Stimulated activated effector memory CD8-positive, alpha-beta T cell treated with anti-CD3 and anti-CD28 coated beads, Interleukin-12 subunit alpha, Interleukin-12 subunit beta, amount 100 ng/mL, for 72 hours (primary cell): ENCODE results near the gene CST1.
"Not testable (repeated sequence)": the region's sequence is repeated elsewhere in the genome, so short reads cannot be mapped to it uniquely, and the experiment has no call there.

Experiments
- ATAC-seq: fragments of 150-1000 bp; cut with Tn5 transposase; 2 replicates; pipeline ENCODE4 v1.10.0; 2021
- DNase-seq, 2 donors: peaks; one replicate each; pipeline ENCODE4 v3.0.0; 2021 to 2022; ENCODE audit warnings: low spot score in 2 of 2
- H3K27ac Mint-ChIP-seq: one replicate; pipeline ENCODE4 v1.8.0; 2022; ENCODE audit warnings: mild to moderate bottlenecking, mixed read lengths
- H3K36me3 Mint-ChIP-seq: one replicate; pipeline ENCODE4 v1.8.0; 2022; ENCODE audit warnings: mild to moderate bottlenecking, mixed read lengths
- H3K4me1 Mint-ChIP-seq: one replicate; pipeline ENCODE4 v1.8.0; 2022; ENCODE audit warnings: mixed read lengths
- H3K4me3 Mint-ChIP-seq: one replicate; pipeline ENCODE4 v1.8.0; 2022; ENCODE audit warnings: mild to moderate bottlenecking, mixed read lengths
- H3K9me3 Mint-ChIP-seq: one replicate; pipeline ENCODE4 v1.8.0; 2022; ENCODE audit warnings: mixed read lengths

Gene CST1

GRCh38 chr20:23746321-23746720, 4.4 kb downstream of the CST1 start:
- H3K9me3 Mint-ChIP-seq, result no peaks in the 10 kb centered on the region
- H3K27ac Mint-ChIP-seq, result no peak overlapping the region
- ATAC-seq, result no peak

GRCh38 chr20:23745247-23745646, 5.5 kb downstream of the CST1 start:
- ATAC-seq, result no peak
- Mint-ChIP-seq H3K36me3 (no peaks in the 10 kb centered on the region), H3K9me3 (no peaks in the 10 kb centered on the region), H3K4me3 (no peak overlapping the region), H3K27ac (no peak overlapping the region), H3K4me1 (no peaks in the 10 kb centered on the region)
- DNase-seq, result no peak

More at GRCh38 chr20:23746321-23746720, 4.4 kb downstream of the CST1 start:
- no peak overlapping the region for H3K4me3 Mint-ChIP-seq
- H3K36me3 Mint-ChIP-seq, result no peaks in the 10 kb centered on the region
- H3K4me1 Mint-ChIP-seq, result no peaks in the 10 kb centered on the region
- peak in 1 of 2 donors; percentile 17 for DNase-seq

GRCh38 chr20:23744817-23745216, 5.9 kb downstream of the CST1 start:
- Mint-ChIP-seq H3K36me3 (no peaks in the 10 kb centered on the region), H3K4me3 (no peak overlapping the region), H3K27ac (no peak overlapping the region), H3K9me3 (no peaks in the 10 kb centered on the region), H3K4me1 (no peaks in the 10 kb centered on the region)
- peak; percentile 42 for ATAC-seq
- peak in 1 of 2 donors; percentile 40 for DNase-seq

- H3K27ac Mint-ChIP-seq, result not testable (repeated sequence)
Observed at GRCh38 chr20:23735391-23735790, 15.3 kb downstream of the CST1 start.

GRCh38 chr20:23734949-23735348, 15.8 kb downstream of the CST1 start:
- ATAC-seq, H3K27ac Mint-ChIP-seq, H3K4me1 Mint-ChIP-seq, DNase-seq, H3K36me3 Mint-ChIP-seq, H3K4me3 Mint-ChIP-seq, H3K9me3 Mint-ChIP-seq: not testable (repeated sequence)

More at GRCh38 chr20:23735391-23735790, 15.3 kb downstream of the CST1 start:
- H3K4me1 Mint-ChIP-seq, H3K36me3 Mint-ChIP-seq, H3K9me3 Mint-ChIP-seq, H3K4me3 Mint-ChIP-seq, ATAC-seq: not testable (repeated sequence)
- DNase-seq, result peak in 1 of 2 donors; percentile 13

GRCh38 chr20:23734440-23734839, 16.3 kb downstream of the CST1 start:
- not testable (repeated sequence) for H3K4me3 Mint-ChIP-seq, ATAC-seq, DNase-seq, H3K27ac Mint-ChIP-seq, H3K36me3 Mint-ChIP-seq, H3K9me3 Mint-ChIP-seq, H3K4me1 Mint-ChIP-seq

- H3K4me1 Mint-ChIP-seq, result no peaks in the 10 kb centered on the region
- no peak overlapping the region for H3K4me3 Mint-ChIP-seq
- no peaks in the 10 kb centered on the region for H3K36me3 Mint-ChIP-seq
- H3K27ac Mint-ChIP-seq, result no peak overlapping the region
- no peaks in the 10 kb centered on the region for H3K9me3 Mint-ChIP-seq
- ATAC-seq (no peak), DNase-seq (no peak)
Observed at GRCh38 chr20:23727016-23727415, 23.7 kb downstream of the CST1 start.

- no peaks in the 10 kb centered on the region for H3K9me3 Mint-ChIP-seq
- no peaks in the 10 kb centered on the region for H3K4me1 Mint-ChIP-seq
- H3K36me3 Mint-ChIP-seq, result no peaks in the 10 kb centered on the region
- DNase-seq (no peak), ATAC-seq (no peak)
- no peak overlapping the region for H3K27ac Mint-ChIP-seq
- no peak overlapping the region for H3K4me3 Mint-ChIP-seq
Observed at GRCh38 chr20:23725102-23725501, 25.6 kb downstream of the CST1 start.

- H3K4me1 Mint-ChIP-seq, H3K4me3 Mint-ChIP-seq, H3K36me3 Mint-ChIP-seq, H3K27ac Mint-ChIP-seq, H3K9me3 Mint-ChIP-seq: not testable (repeated sequence)
- DNase-seq, result peak in 1 of 2 donors; percentile 62
- ATAC-seq, result peak; percentile 68
Observed at GRCh38 chr20:23723659-23724307, 27.0 kb downstream of the CST1 start.

- ATAC-seq, DNase-seq, H3K4me3 Mint-ChIP-seq, H3K36me3 Mint-ChIP-seq, H3K9me3 Mint-ChIP-seq, H3K4me1 Mint-ChIP-seq, H3K27ac Mint-ChIP-seq: not testable (repeated sequence)
Observed at GRCh38 chr20:23722851-23723250, 27.9 kb downstream of the CST1 start.

- no peaks in the 10 kb centered on the region for H3K9me3 Mint-ChIP-seq
- no peak overlapping the region for H3K4me3 Mint-ChIP-seq
- H3K36me3 Mint-ChIP-seq, result no peaks in the 10 kb centered on the region
- DNase-seq (no peak), ATAC-seq (no peak)
- H3K27ac Mint-ChIP-seq, result no peak overlapping the region
- no peaks in the 10 kb centered on the region for H3K4me1 Mint-ChIP-seq
Observed at GRCh38 chr20:23721962-23722361, 28.8 kb downstream of the CST1 start.

- ATAC-seq, H3K4me3 Mint-ChIP-seq, H3K27ac Mint-ChIP-seq, H3K4me1 Mint-ChIP-seq, H3K9me3 Mint-ChIP-seq, H3K36me3 Mint-ChIP-seq, DNase-seq: not testable (repeated sequence)
Observed at GRCh38 chr20:23719351-23719750, 31.4 kb downstream of the CST1 start.

- not testable (repeated sequence) for ATAC-seq, H3K36me3 Mint-ChIP-seq, H3K27ac Mint-ChIP-seq, H3K4me3 Mint-ChIP-seq, H3K4me1 Mint-ChIP-seq, DNase-seq, H3K9me3 Mint-ChIP-seq
Observed at GRCh38 chr20:23711778-23712177, 39.0 kb downstream of the CST1 start.

GRCh38 chr20:23710771-23711170, 40.0 kb downstream of the CST1 start:
- no peaks in the 10 kb centered on the region for H3K4me1 Mint-ChIP-seq
- DNase-seq (no peak), ATAC-seq (no peak)
- no peak overlapping the region for H3K27ac Mint-ChIP-seq
- no peak overlapping the region for H3K4me3 Mint-ChIP-seq
- H3K36me3 Mint-ChIP-seq, result no peaks in the 10 kb centered on the region
- no peaks in the 10 kb centered on the region for H3K9me3 Mint-ChIP-seq

GRCh38 chr20:23705895-23706294, 44.8 kb downstream of the CST1 start:
- H3K4me1 Mint-ChIP-seq, result no peaks in the 10 kb centered on the region
- H3K27ac Mint-ChIP-seq, result no peak overlapping the region
- no peak for ATAC-seq
- no peaks in the 10 kb centered on the region for H3K36me3 Mint-ChIP-seq
- DNase-seq, result no peak
- no peaks in the 10 kb centered on the region for H3K9me3 Mint-ChIP-seq
- no peak overlapping the region for H3K4me3 Mint-ChIP-seq

- DNase-seq (no peak), ATAC-seq (no peak)
- Mint-ChIP-seq H3K36me3 (no peaks in the 10 kb centered on the region), H3K4me1 (no peaks in the 10 kb centered on the region), H3K4me3 (no peak overlapping the region), H3K27ac (no peak overlapping the region), H3K9me3 (no peaks in the 10 kb centered on the region)
Observed at GRCh38 chr20:23702021-23702420, 48.7 kb downstream of the CST1 start.

- no peaks in the 10 kb centered on the region for H3K36me3 Mint-ChIP-seq
- H3K9me3 Mint-ChIP-seq, result no peaks in the 10 kb centered on the region
- DNase-seq (no peak), ATAC-seq (peak; percentile 13)
- no peak overlapping the region for H3K4me3 Mint-ChIP-seq
- no peak overlapping the region for H3K27ac Mint-ChIP-seq
- H3K4me1 Mint-ChIP-seq, result no peaks in the 10 kb centered on the region
Observed at GRCh38 chr20:23700931-23701330, 49.8 kb downstream of the CST1 start.
